Measurements from ENCODE around the gene RARA. TPM values are rescaled to one million over a fixed set of nuclear protein-coding genes. Genes with fewer than 3 reads are reported as not detected.

RARA gene
- total RNA-seq, 1 donor from 2014 or later = 79.6 TPM

- H3K4me1 Mint-ChIP-seq = peaks cover 54% of the 10 kb centered on the region
- peak in 1 of 2 experiments; percentile 74 for DNase-seq (ENCODE audit: low spot score in 2 of 2, unreplicated experiment in 2 of 2)
- H3K27me3 Mint-ChIP-seq (ENCODE audit: low read depth) = no peaks in the 10 kb centered on the region
- H3K4me3 Mint-ChIP-seq = no peak overlapping the region
- no peaks in the 10 kb centered on the region for H3K36me3 Mint-ChIP-seq
- H3K9me3 Mint-ChIP-seq = no peaks in the 10 kb centered on the region
- TF ChIP-seq, protein P1, sequence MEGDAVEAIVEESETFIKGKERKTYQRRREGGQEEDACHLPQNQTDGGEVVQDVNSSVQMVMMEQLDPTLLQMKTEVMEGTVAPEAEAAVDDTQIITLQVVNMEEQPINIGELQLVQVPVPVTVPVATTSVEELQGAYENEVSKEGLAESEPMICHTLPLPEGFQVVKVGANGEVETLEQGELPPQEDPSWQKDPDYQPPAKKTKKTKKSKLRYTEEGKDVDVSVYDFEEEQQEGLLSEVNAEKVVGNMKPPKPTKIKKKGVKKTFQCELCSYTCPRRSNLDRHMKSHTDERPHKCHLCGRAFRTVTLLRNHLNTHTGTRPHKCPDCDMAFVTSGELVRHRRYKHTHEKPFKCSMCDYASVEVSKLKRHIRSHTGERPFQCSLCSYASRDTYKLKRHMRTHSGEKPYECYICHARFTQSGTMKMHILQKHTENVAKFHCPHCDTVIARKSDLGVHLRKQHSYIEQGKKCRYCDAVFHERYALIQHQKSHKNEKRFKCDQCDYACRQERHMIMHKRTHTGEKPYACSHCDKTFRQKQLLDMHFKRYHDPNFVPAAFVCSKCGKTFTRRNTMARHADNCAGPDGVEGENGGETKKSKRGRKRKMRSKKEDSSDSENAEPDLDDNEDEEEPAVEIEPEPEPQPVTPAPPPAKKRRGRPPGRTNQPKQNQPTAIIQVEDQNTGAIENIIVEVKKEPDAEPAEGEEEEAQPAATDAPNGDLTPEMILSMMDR (IDR thresholded peaks at IDR 0.05; ENCODE audit: unreplicated experiment) = no peak
- H3K27ac Mint-ChIP-seq = no peak overlapping the region
Measured at GRCh38 chr17:40307001-40307730, 1.8 kb upstream of the RARA start.

- Mint-ChIP-seq H3K27me3 (ENCODE audit: low read depth) (no peaks in the 10 kb centered on the region), H3K36me3 (no peaks in the 10 kb centered on the region), H3K9me3 (no peaks in the 10 kb centered on the region), H3K4me3 (no peak overlapping the region), H3K4me1 (peaks cover 57% of the 10 kb centered on the region), H3K27ac (no peak overlapping the region)
- TF ChIP-seq, protein P1 (IDR thresholded peaks at IDR 0.05; ENCODE audit: unreplicated experiment) = no peak
- DNase-seq (ENCODE audit: low spot score in 2 of 2, unreplicated experiment in 2 of 2) = no peak
Measured at GRCh38 chr17:40307740-40308239, 1.2 kb upstream of the RARA start.

DNA sequence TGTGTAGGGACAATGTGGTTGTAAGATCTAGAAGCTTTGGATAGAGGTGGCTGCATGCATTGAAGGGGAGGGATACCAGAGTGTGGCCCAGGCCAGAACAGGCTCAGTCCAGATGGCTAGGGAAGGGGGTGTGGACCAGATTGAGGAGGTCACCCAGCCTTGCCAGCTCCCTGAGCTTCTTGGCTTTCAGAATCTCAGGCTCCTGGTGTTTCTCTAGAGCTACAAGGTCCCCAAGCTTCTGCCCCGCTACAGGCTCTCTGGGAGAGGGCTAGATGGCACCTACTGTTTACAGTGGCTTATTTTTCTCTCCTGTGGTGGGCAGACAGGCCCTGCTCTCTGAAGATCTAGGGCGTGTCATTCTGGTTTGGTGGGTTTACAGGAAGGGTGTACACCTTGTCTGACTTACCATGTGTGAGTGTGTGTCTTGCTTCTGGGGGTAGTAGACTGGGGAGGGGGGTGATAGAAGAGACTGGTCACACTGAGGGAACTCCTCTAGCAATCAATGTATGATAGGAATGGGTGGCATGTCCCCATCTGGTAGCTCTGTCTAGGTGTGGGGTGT is 1.1 kb downstream of the RARA start:
- H3K27ac Mint-ChIP-seq = no peak overlapping the region
- H3K4me1 Mint-ChIP-seq = peaks cover 55% of the 10 kb centered on the region
- H3K27me3 Mint-ChIP-seq (ENCODE audit: low read depth) = no peaks in the 10 kb centered on the region
- H3K9me3 Mint-ChIP-seq = no peaks in the 10 kb centered on the region
- TF ChIP-seq, protein P1 (IDR thresholded peaks at IDR 0.05; ENCODE audit: unreplicated experiment) = no peak
- H3K4me3 Mint-ChIP-seq = no peak overlapping the region
- H3K36me3 Mint-ChIP-seq = no peaks in the 10 kb centered on the region
- no peak for DNase-seq (ENCODE audit: low spot score in 2 of 2, unreplicated experiment in 2 of 2)

DNA sequence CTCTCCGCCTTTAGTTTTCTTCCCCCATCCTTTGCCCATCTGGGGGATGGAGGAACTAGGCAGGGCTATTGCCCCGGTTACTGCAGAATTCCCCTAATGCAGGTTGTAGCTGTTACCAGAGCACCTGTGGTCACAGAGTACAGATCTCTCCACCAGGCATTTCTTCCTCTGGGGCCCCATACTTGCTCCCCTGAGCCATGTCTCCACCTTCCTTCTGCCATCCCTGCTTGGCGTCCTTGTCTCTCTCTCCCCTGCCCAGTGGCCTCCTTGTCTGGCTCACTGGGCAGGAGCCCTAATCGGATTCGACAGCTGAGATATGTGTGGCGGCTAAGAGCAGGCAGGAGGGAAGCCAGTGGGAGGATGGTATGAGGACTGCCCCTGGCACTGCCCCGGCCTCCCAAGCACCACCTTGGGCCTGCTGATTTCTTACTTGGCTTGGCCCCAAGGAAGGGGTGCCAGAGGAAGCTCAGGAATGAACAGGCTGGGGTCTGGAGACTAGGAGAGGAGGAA is 2.0 kb downstream of the RARA start:
- TF ChIP-seq, protein P1 (IDR thresholded peaks at IDR 0.05; ENCODE audit: unreplicated experiment) = no peak
- H3K27ac Mint-ChIP-seq = peak overlapping the region; percentile 60
- no peaks in the 10 kb centered on the region for H3K36me3 Mint-ChIP-seq
- no peak overlapping the region for H3K4me3 Mint-ChIP-seq
- no peaks in the 10 kb centered on the region for H3K9me3 Mint-ChIP-seq
- DNase-seq (ENCODE audit: low spot score in 2 of 2, unreplicated experiment in 2 of 2) = no peak
- H3K27me3 Mint-ChIP-seq (ENCODE audit: low read depth) = no peaks in the 10 kb centered on the region
- peaks cover 61% of the 10 kb centered on the region for H3K4me1 Mint-ChIP-seq

- Mint-ChIP-seq H3K4me1 (peaks cover 68% of the 10 kb centered on the region), H3K36me3 (no peaks in the 10 kb centered on the region), H3K27me3 (ENCODE audit: low read depth) (no peaks in the 10 kb centered on the region), H3K9me3 (no peaks in the 10 kb centered on the region), H3K4me3 (no peak overlapping the region), H3K27ac (peak overlapping the region; percentile 60)
- TF ChIP-seq, protein P1 (IDR thresholded peaks at IDR 0.05; ENCODE audit: unreplicated experiment) = no peak
- DNase-seq (ENCODE audit: low spot score in 2 of 2, unreplicated experiment in 2 of 2) = no peak
Measured at GRCh38 chr17:40311575-40311974, 2.6 kb downstream of the RARA start.

Data from mesothelial cell of epicardium (in vitro differentiated cells).